Pancreas (tissue), 10 donors: Measurements from ENCODE around the gene TRIM23. TPM values are rescaled to one million over a fixed set of nuclear protein-coding genes. Genes with fewer than 3 reads are reported as not detected.

Source experiments
- ATAC-seq, 4 donors: fragments of 200-7000 bp; cut with Tn5 transposase; one replicate each; pipeline versions ENCODE4 v1.8.0 to v1.9.1; 2020; ENCODE audit warnings: mild to moderate bottlenecking in 4 of 4, moderate library complexity in 4 of 4
- DNase-seq, 6 donors: peaks; one replicate each; pipeline ENCODE4 v3.0.0-alpha.2; 2020
- FAIRE-seq: peaks from 2 replicates; lab custom pipeline; 2012; peaks lifted over from hg19 to GRCh38; lab: Jason Lieb, UNC
- H3K27ac ChIP-seq, 4 donors: fragments of 200-600 bp; sonication (generic); 1 replicate in 3 of 4; 2 replicates in 1 of 4; pipeline versions ENCODE4 v1.5.0 to v1.8.0; 2020
- H3K27me3 ChIP-seq, 4 donors: fragments of 200-600 bp; one replicate each; pipeline ENCODE4 v1.8.0; 2021
- H3K36me3 ChIP-seq, 3 donors: fragments of 200-600 bp; sonication (generic) in 1 of 3; one replicate each; pipeline versions ENCODE4 v1.5.0 to v1.8.0; 2020 to 2021
- H3K4me1 ChIP-seq, 3 donors: fragments of 200-600 bp; one replicate each; pipeline ENCODE4 v1.8.0; 2021
- H3K4me3 ChIP-seq, 4 donors: fragments of 200-600 bp; sonication (generic) in 2 of 4; one replicate each; pipeline versions ENCODE4 v1.5.0 to v1.8.0; 2020 to 2021
- H3K9me3 ChIP-seq, 4 donors: fragments of 200-600 bp; one replicate each; pipeline ENCODE4 v1.8.0; 2021
- CTCF ChIP-seq, 4 donors: fragments of 200-600 bp; sonication (generic) in 3 of 4; IDR thresholded peaks; one replicate each; pipeline versions ENCODE4 v1.5.0 to v1.8.0; 2021; ENCODE audit warnings: antibody characterized with exemption in 4 of 4
- WGBS, 2 donors: extraction: QIAGEN DNeasy Blood & Tissue Kit; methylation state at CpG; one replicate each; pipeline ENCODE4 v1.1.7; 2013; 5-methylcytosine and 5-hydroxymethylcytosine counted together
- intact Hi-C, 3 donors: fragments of 100-400 bp; cut with DNase I; formaldehyde crosslinking; loops; one replicate each; pipeline versions ENCODE4 v1.11.1 to v1.14.2; 2022
- polyA plus RNA-seq, 2 donors: library from polyadenylated mRNA; stranded (reverse); fragments of 200-250 nt; gene quantifications; one replicate each; pipeline ENCODE4 v1.2.3, GENCODE V29; 2013
- total RNA-seq, 6 donors: library from RNA; stranded (reverse); fragmentation: NEBNext Ultra II Directional in 4 of 6; extraction: Animal tissue kit (Norgen Biotek cat#: 25700) in 4 of 6; gene quantifications; one replicate each; pipeline versions ENCODE4 v1.2.1 to v1.2.4, GENCODE V29; 2021 to 2023
- donor health status: healthy with polysubstance abuse.
- donor health status: DM: no; HTN: no; CAD: no; lungs with moderate emphysema.
- donor health status: DM: no; HTN: no; CAD: no.
- donor health status: control.
- donor health status: control.
- donor health status: Bipolar disorder and iron deficiency.
- donor health status: DM: yes; HTN: yes; CAD: no.
- donor health status: DM: no; HTN: no; CAD: no.
- donor health status: DM: no; HTN: no; CAD: no.
- donor health status: DM: yes; HTN: yes; CAD: no.

The TRIM23 gene
- total and polyA plus RNA-seq, 8 donors = 2.1 to 10.0 (median 5.2) TPM

GRCh38 chr5:65570598-65571226 is 53.4 kb downstream of the TRIM23 start:
- Histone ChIP-seq H3K27ac (no peak overlapping the region), H3K9me3 (no peaks in the 10 kb centered on the region), H3K4me1 (no peaks in the 10 kb centered on the region), H3K27me3 (no peaks in the 10 kb centered on the region), H3K4me3 (no peak overlapping the region), H3K36me3 (peaks cover 0 to 4% (median 0%) of the 10 kb centered on the region in 3 donors)
- DNase-seq = no peak
- FAIRE-seq = no peak
- no peak for ATAC-seq
- WGBS, 2 donors = 88 to 89% methylated on average over 2 of the region's 2 CpGs
- intact Hi-C loops = no loop called here
- TF ChIP-seq CTCF (IDR thresholded peaks at IDR 0.05) = no peak

GRCh38 chr5:65566505-65566904 is 57.6 kb downstream of the TRIM23 start:
- FAIRE-seq = no peak
- Histone ChIP-seq H3K4me3 (no peak overlapping the region), H3K27me3 (no peaks in the 10 kb centered on the region), H3K4me1 (peaks cover 0 to 20% (median 11%) of the 10 kb centered on the region in 3 donors), H3K27ac (no peak overlapping the region), H3K9me3 (no peaks in the 10 kb centered on the region), H3K36me3 (peaks cover 0 to 4% (median 0%) of the 10 kb centered on the region in 3 donors)
- intact Hi-C loops = no loop called here
- WGBS, 2 donors = 84 to 89% methylated on average over 5 of the region's 5 CpGs
- no peak for TF ChIP-seq CTCF (IDR thresholded peaks at IDR 0.05)
- DNase-seq = no peak
- no peak for ATAC-seq

GRCh38 chr5:65563777-65564176 is 60.4 kb downstream of the TRIM23 start:
- Histone ChIP-seq H3K4me3 (peak overlapping the region; percentile 58 to 70 (median 66)), H3K27ac (peak overlapping the region; percentile 71 to 87 (median 77)), H3K4me1 (peaks cover 0 to 20% (median 11%) of the 10 kb centered on the region in 3 donors), H3K27me3 (no peaks in the 10 kb centered on the region), H3K9me3 (no peaks in the 10 kb centered on the region), H3K36me3 (no peaks in the 10 kb centered on the region)
- FAIRE-seq = no peak
- no peak for TF ChIP-seq CTCF (IDR thresholded peaks at IDR 0.05)
- 1 to 3% methylated on average over 11 of the region's 11 CpGs for WGBS, 2 donors
- ATAC-seq = peak in 1 of 4 donors; percentile 10
- intact Hi-C loops = no loop called here
- DNase-seq = no peak

- intact Hi-C loops = no loop called here
- no peaks in the 10 kb centered on the region for H3K36me3 ChIP-seq
- no peak for TF ChIP-seq CTCF (IDR thresholded peaks at IDR 0.05)
- ATAC-seq (peak; percentile 99 to 100 (median 100)), FAIRE-seq (peak; percentile 92), DNase-seq (peak; percentile 88 to 95 (median 94))
- WGBS, 2 donors = 0% methylated on average over 54 of the region's 54 CpGs
- no peaks in the 10 kb centered on the region for H3K9me3 ChIP-seq
- H3K4me1 ChIP-seq = peaks cover 0 to 20% (median 11%) of the 10 kb centered on the region in 3 donors
- peak within 1 kb of the TSS; percentile 58 to 70 (median 66) for H3K4me3 ChIP-seq
- peak within 1 kb of the TSS; percentile 71 to 87 (median 77) for H3K27ac ChIP-seq
- no peaks in the 10 kb centered on the region for H3K27me3 ChIP-seq
These were observed 61.1 kb downstream of the TRIM23 start, which contains the start of the genes CENPK and PPWD1 for GRCh38 chr5:65562731-65563701. CENPK (minus strand) TSS chr5:65563168; CDS start chr5:65554907, 8,261 bp downstream. PPWD1 (plus strand) TSS chr5:65563296; CDS start chr5:65563311, 15 bp downstream.
